ENCODE measurements around the gene ZNF70. TPM values are rescaled to one million over a fixed set of nuclear protein-coding genes. Genes with fewer than 3 reads are reported as not detected.

ZNF70 gene
- total RNA-seq, 1 experiment from 2014 or later: 3.2 TPM

GRCh38 chr22:23789121-23789520, 38.2 kb upstream of the ZNF70 start:
- Histone ChIP-seq H3K27me3 (ENCODE audit: control insufficient read depth, insufficient read depth, low read length) (no peaks in the 10 kb centered on the region), H3K4me1 (ENCODE audit: control insufficient read depth, insufficient read depth, low read length) (peaks cover 4% of the 10 kb centered on the region; the same call in 1 of the 2 replicates), H3K36me3 (ENCODE audit: control insufficient read depth, insufficient read depth, low read length) (no peaks in the 10 kb centered on the region), H3K9me3 (ENCODE audit: control insufficient read depth, insufficient read depth, low read depth, low read length) (no peaks in the 10 kb centered on the region), H3K27ac (ENCODE audit: low read length) (no peak overlapping the region), H3K4me3 (ENCODE audit: low read depth in 2 of 2, low read length in 2 of 2) (no peak overlapping the region)
- in situ Hi-C loops (cut with HindIII; ENCODE audit: low pct_unique_long_range_greater_than_20kb, low sequenced_read_pairs): no loop called here
- ChIA-PET POLR2A (no interaction called here), CTCF (no interaction called here)
- intact Hi-C loops (cut with micrococcal nuclease; ENCODE audit: unreplicated experiment): no loop called here
- BruUV-seq (replicated peaks): no TSS peak
- DNase-seq (ENCODE audit: low read depth, low spot score) (no peak), ATAC-seq (no peak)
- TF ChIP-seq SIN3A (IDR thresholded peaks at IDR 0.05; ENCODE audit: borderline replicate concordance, insufficient read depth, low read depth, low read length) (no peak), CTCF (IDR thresholded peaks at IDR 0.05) (no peak)
- TF ChIP-seq, protein P1, sequence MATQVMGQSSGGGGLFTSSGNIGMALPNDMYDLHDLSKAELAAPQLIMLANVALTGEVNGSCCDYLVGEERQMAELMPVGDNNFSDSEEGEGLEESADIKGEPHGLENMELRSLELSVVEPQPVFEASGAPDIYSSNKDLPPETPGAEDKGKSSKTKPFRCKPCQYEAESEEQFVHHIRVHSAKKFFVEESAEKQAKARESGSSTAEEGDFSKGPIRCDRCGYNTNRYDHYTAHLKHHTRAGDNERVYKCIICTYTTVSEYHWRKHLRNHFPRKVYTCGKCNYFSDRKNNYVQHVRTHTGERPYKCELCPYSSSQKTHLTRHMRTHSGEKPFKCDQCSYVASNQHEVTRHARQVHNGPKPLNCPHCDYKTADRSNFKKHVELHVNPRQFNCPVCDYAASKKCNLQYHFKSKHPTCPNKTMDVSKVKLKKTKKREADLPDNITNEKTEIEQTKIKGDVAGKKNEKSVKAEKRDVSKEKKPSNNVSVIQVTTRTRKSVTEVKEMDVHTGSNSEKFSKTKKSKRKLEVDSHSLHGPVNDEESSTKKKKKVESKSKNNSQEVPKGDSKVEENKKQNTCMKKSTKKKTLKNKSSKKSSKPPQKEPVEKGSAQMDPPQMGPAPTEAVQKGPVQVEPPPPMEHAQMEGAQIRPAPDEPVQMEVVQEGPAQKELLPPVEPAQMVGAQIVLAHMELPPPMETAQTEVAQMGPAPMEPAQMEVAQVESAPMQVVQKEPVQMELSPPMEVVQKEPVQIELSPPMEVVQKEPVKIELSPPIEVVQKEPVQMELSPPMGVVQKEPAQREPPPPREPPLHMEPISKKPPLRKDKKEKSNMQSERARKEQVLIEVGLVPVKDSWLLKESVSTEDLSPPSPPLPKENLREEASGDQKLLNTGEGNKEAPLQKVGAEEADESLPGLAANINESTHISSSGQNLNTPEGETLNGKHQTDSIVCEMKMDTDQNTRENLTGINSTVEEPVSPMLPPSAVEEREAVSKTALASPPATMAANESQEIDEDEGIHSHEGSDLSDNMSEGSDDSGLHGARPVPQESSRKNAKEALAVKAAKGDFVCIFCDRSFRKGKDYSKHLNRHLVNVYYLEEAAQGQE (IDR thresholded peaks at IDR 0.05; ENCODE audit: insufficient read depth in 1 of 2, low read depth in 2 of 2, low read length in 1 of 2): no peak

DNA sequence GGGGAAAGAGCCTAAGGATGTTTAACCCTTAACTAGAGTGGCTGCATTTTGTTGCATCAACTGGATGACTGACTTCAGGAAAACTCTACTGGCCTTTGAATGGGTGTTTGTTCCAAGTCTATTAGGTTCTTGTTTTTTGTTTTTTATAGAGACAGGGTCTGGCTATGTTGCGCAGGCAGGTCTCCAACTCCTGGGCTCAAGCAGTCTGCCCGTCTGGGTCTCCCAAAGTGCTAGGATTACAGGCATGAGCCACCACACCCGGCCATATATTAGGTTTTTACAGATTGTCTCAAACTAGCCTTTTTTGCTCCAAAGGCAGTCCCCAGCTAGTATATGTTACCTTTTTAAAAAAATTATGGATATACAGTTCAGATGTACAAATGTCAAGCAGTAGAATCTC, 37.0 kb upstream of the ZNF70 start:
- TF ChIP-seq CTCF (IDR thresholded peaks at IDR 0.05) (no peak), POLR2AphosphoS5 (IDR thresholded peaks at IDR 0.05; ENCODE audit: low read depth, low read length) (no peak), SIN3A (IDR thresholded peaks at IDR 0.05; ENCODE audit: borderline replicate concordance, insufficient read depth, low read depth, low read length) (no peak), TCF7L2 (IDR thresholded peaks at IDR 0.05; ENCODE audit: low read depth, low read length) (no peak)
- TF ChIP-seq, protein P1 (IDR thresholded peaks at IDR 0.05; ENCODE audit: insufficient read depth in 1 of 2, low read depth in 2 of 2, low read length in 1 of 2): no peak
- ATAC-seq (no peak), DNase-seq (ENCODE audit: low read depth, low spot score) (no peak)
- Histone ChIP-seq H3K27me3 (ENCODE audit: control insufficient read depth, insufficient read depth, low read length) (no peaks in the 10 kb centered on the region), H3K36me3 (ENCODE audit: control insufficient read depth, insufficient read depth, low read length) (no peaks in the 10 kb centered on the region), H3K4me1 (ENCODE audit: control insufficient read depth, insufficient read depth, low read length) (peaks cover 4% of the 10 kb centered on the region; the same call in 1 of the 2 replicates), H3K4me3 (ENCODE audit: low read depth in 2 of 2, low read length in 2 of 2) (peak overlapping the region; percentile 83 to 87), H3K27ac (ENCODE audit: low read length) (peak overlapping the region; percentile 81), H3K9me3 (ENCODE audit: control insufficient read depth, insufficient read depth, low read depth, low read length) (no peaks in the 10 kb centered on the region)
- in situ Hi-C loops (cut with HindIII; ENCODE audit: low pct_unique_long_range_greater_than_20kb, low sequenced_read_pairs): no loop called here
- BruUV-seq (replicated peaks): TSS peak; percentile 81
- CTCF ChIA-PET: no interaction called here
- POLR2A ChIA-PET: interaction anchor here (0.6 to 1.3 kb wide), 2 partner anchors 13 to 453 kb away, joined by 3 to 4 read pairs; no protein-coding TSS in a partner anchor
- intact Hi-C loops (cut with micrococcal nuclease; ENCODE audit: unreplicated experiment): no loop called here
